ENCODE measurements around the gene TMEM108.

GRCh38 chr3:133330065-133330464 is 291.9 kb downstream of the TMEM108 start:
- TF ChIP-seq POLR2AphosphoS5 (IDR thresholded peaks at IDR 0.05): no peak
- TF ChIP-seq, protein P1, sequence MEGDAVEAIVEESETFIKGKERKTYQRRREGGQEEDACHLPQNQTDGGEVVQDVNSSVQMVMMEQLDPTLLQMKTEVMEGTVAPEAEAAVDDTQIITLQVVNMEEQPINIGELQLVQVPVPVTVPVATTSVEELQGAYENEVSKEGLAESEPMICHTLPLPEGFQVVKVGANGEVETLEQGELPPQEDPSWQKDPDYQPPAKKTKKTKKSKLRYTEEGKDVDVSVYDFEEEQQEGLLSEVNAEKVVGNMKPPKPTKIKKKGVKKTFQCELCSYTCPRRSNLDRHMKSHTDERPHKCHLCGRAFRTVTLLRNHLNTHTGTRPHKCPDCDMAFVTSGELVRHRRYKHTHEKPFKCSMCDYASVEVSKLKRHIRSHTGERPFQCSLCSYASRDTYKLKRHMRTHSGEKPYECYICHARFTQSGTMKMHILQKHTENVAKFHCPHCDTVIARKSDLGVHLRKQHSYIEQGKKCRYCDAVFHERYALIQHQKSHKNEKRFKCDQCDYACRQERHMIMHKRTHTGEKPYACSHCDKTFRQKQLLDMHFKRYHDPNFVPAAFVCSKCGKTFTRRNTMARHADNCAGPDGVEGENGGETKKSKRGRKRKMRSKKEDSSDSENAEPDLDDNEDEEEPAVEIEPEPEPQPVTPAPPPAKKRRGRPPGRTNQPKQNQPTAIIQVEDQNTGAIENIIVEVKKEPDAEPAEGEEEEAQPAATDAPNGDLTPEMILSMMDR (IDR thresholded peaks at IDR 0.05): no peak
- no peak for TF ChIP-seq POLR2A (IDR thresholded peaks at IDR 0.05)

Data from suprapubic skin (tissue), 4 donors.